ENCODE results near the gene RELL1. TPM values are rescaled to one million over a fixed set of nuclear protein-coding genes. Genes with fewer than 3 reads are reported as not detected.

RELL1 gene
- total RNA-seq, 2 experiments from 2014 or later: 48.6 to 50.3 TPM

GRCh38 chr4:37728064-37728463 lies 41.9 kb upstream of the RELL1 start:
- no peak for TF ChIP-seq CTCF (IDR thresholded peaks at IDR 0.05)
- H3K27me3 Mint-ChIP-seq: no peaks in the 10 kb centered on the region
- H3K27ac Mint-ChIP-seq: no peak overlapping the region

GRCh38 chr4:37727635-37728034 lies 41.5 kb upstream of the RELL1 start:
- Mint-ChIP-seq H3K27me3 (no peaks in the 10 kb centered on the region), H3K4me3 (no peak overlapping the region), H3K36me3 (ENCODE audit: low read depth) (no peaks in the 10 kb centered on the region), H3K9me3 (no peaks in the 10 kb centered on the region), H3K27ac (no peak overlapping the region), H3K4me1 (ENCODE audit: low read depth) (peaks cover 7% of the 10 kb centered on the region)
- intact Hi-C loops (cut with DNase I, micrococcal nuclease): no loop called here
- no peaks in the 10 kb centered on the region for H3K4me1 ChIP-seq (ENCODE audit: insufficient read depth, low read length)
- no peaks in the 10 kb centered on the region for H3K27me3 ChIP-seq (ENCODE audit: control insufficient read depth in 1 of 2, insufficient read depth in 2 of 2, low read length in 2 of 2)
- CTCF ChIA-PET: no interaction called here
- no peak for ATAC-seq (ENCODE audit: poor library complexity)
- POLR2A ChIA-PET: no interaction called here
- no peak overlapping the region for H3K27ac ChIP-seq (ENCODE audit: low read depth in 1 of 2, low read length in 2 of 2)
- no peaks in the 10 kb centered on the region for H3K9me3 ChIP-seq (ENCODE audit: control insufficient read depth in 1 of 2, insufficient read depth in 1 of 2, low read length in 2 of 2)
- no peak for TF ChIP-seq CTCF (IDR thresholded peaks at IDR 0.05)
- no peak for DNase-seq
- H3K4me3 ChIP-seq (ENCODE audit: low read length): no peak overlapping the region
- H3K36me3 ChIP-seq (ENCODE audit: insufficient read depth, low read length): no peaks in the 10 kb centered on the region

More at GRCh38 chr4:37728064-37728463, 41.9 kb upstream of the RELL1 start:
- no peaks in the 10 kb centered on the region for H3K4me1 ChIP-seq (ENCODE audit: insufficient read depth, low read length)
- H3K9me3 ChIP-seq (ENCODE audit: control insufficient read depth in 1 of 2, insufficient read depth in 1 of 2, low read length in 2 of 2): no peaks in the 10 kb centered on the region
- no peak for DNase-seq
- no peaks in the 10 kb centered on the region for H3K27me3 ChIP-seq (ENCODE audit: control insufficient read depth in 1 of 2, insufficient read depth in 2 of 2, low read length in 2 of 2)
- H3K36me3 Mint-ChIP-seq (ENCODE audit: low read depth): no peaks in the 10 kb centered on the region
- ATAC-seq (ENCODE audit: poor library complexity): no peak
- no peaks in the 10 kb centered on the region for H3K9me3 Mint-ChIP-seq
- no peak overlapping the region for H3K4me3 ChIP-seq (ENCODE audit: low read length)
- H3K27ac ChIP-seq (ENCODE audit: low read depth in 1 of 2, low read length in 2 of 2): no peak overlapping the region
- CTCF ChIA-PET: no interaction called here
- intact Hi-C loops (cut with DNase I, micrococcal nuclease): no loop called here
- no peak overlapping the region for H3K4me3 Mint-ChIP-seq
- POLR2A ChIA-PET: no interaction called here
- H3K4me1 Mint-ChIP-seq (ENCODE audit: low read depth): peaks cover 2% of the 10 kb centered on the region
- no peaks in the 10 kb centered on the region for H3K36me3 ChIP-seq (ENCODE audit: insufficient read depth, low read length)

- Histone ChIP-seq H3K9me3 (ENCODE audit: control insufficient read depth in 1 of 2, insufficient read depth in 1 of 2, low read length in 2 of 2) (no peaks in the 10 kb centered on the region), H3K27ac (ENCODE audit: low read depth in 1 of 2, low read length in 2 of 2) (no peak overlapping the region), H3K4me3 (ENCODE audit: low read length) (no peak overlapping the region), H3K36me3 (ENCODE audit: insufficient read depth, low read length) (no peaks in the 10 kb centered on the region), H3K27me3 (ENCODE audit: control insufficient read depth in 1 of 2, insufficient read depth in 2 of 2, low read length in 2 of 2) (no peaks in the 10 kb centered on the region), H3K4me1 (ENCODE audit: insufficient read depth, low read length) (peaks cover 6% of the 10 kb centered on the region)
- ATAC-seq (ENCODE audit: poor library complexity): no peak
- intact Hi-C loops (cut with DNase I, micrococcal nuclease): no loop called here
- no peak for DNase-seq
- CTCF ChIA-PET: no interaction called here
- POLR2A ChIA-PET: no interaction called here
- Mint-ChIP-seq H3K4me3 (no peak overlapping the region), H3K9me3 (no peaks in the 10 kb centered on the region), H3K36me3 (ENCODE audit: low read depth) (no peaks in the 10 kb centered on the region), H3K27ac (no peak overlapping the region), H3K27me3 (no peaks in the 10 kb centered on the region), H3K4me1 (ENCODE audit: low read depth) (peaks cover 16% of the 10 kb centered on the region)
- no peak for TF ChIP-seq CTCF (IDR thresholded peaks at IDR 0.05)
Measured at GRCh38 chr4:37726666-37727065, 40.5 kb upstream of the RELL1 start.

Data from CD4-positive, alpha-beta T cell (primary cell).